K562 (cell line): ENCODE measurements around the gene AIPL1. TPM values are rescaled to one million over a fixed set of nuclear protein-coding genes. Genes with fewer than 3 reads are reported as not detected.

ENCODE experiments used
- ATAC-seq: fragments of 200-7000 bp; cut with Tn5 transposase; 3 replicates; pipeline ENCODE4 v1.9.1; 2020; ENCODE audit warnings: moderate library complexity
- BruUV-seq: library from RNA; stranded (reverse); fragments of 400-500 nt; replicated peaks from 2 replicates; lab custom pipeline; 2021; lab: Mats Ljungman, UMichigan
- CTCF ChIA-PET: fragments of 300-600 bp; formaldehyde crosslinking; extraction: SDS; loops from one replicate; lab custom pipeline; 2021; ENCODE audit warnings: low intra/inter-chr PET ratio; lab: Yijun Ruan, JAX
- POLR2A ChIA-PET: fragments of 300-600, 350-650 bp; sonication (Branson Sonifier 250); formaldehyde crosslinking; extraction: SDS; loops from one replicate; lab custom pipeline; 2021; ENCODE audit warnings: antibody characterized with exemption, inconsistent platforms; lab: Yijun Ruan, JAX
- DNase-seq, 4 experiments: peaks; one replicate each; pipeline versions ENCODE4 v3.0.0 to v3.0.0-alpha.2; 2011 to 2018; ENCODE audit warnings: low spot score in 3 of 4, mixed read lengths in 3 of 4; ENCODE audit errors: extremely low read depth in 1 of 4
- FAIRE-seq: peaks from 2 replicates; lab custom pipeline; 2011; peaks lifted over from hg19 to GRCh38; lab: Jason Lieb, UNC
- H2AFZ ChIP-seq: 2 replicates; pipeline ENCODE4 v1.6.0; 2011; ENCODE audit warnings: low read depth, low read length, control low read depth, inconsistent platforms
- H3K27ac ChIP-seq: fragments of 200-600 bp; 3 replicates; pipeline ENCODE4 v1.8.0; 2011; ENCODE audit warnings: low read depth, mild to moderate bottlenecking, control low read depth, inconsistent platforms, low read length, moderate library complexity, mixed read lengths; ENCODE audit errors: extremely low read depth
- H3K27me3 ChIP-seq, 2 experiments: fragments of 300-600 bp in 1 of 2; 2 replicates in 1 of 2; 3 replicates in 1 of 2; pipeline versions ENCODE4 v1.6.0 to v1.8.0; 2011; ENCODE audit warnings: inconsistent platforms in 2 of 2, low read length in 2 of 2, mild to moderate bottlenecking in 1 of 2, mixed read lengths in 1 of 2, moderate library complexity in 1 of 2; ENCODE audit not compliant: control insufficient read depth in 2 of 2, insufficient read depth in 2 of 2
- H3K36me3 ChIP-seq: fragments of 300-600 bp; 3 replicates; pipeline ENCODE4 v1.8.0; 2011; ENCODE audit warnings: mild to moderate bottlenecking, low read length, inconsistent platforms; ENCODE audit not compliant: control insufficient read depth, insufficient read depth
- H3K4me1 ChIP-seq, 2 experiments: fragments of 200-600 bp in 1 of 2; replicated peaks in 1 of 2; 2 replicates in 1 of 2; 3 replicates in 1 of 2; pipeline versions ENCODE4 v1.5.1 to v1.8.0; 2011; ENCODE audit warnings: inconsistent platforms in 2 of 2, low read length in 2 of 2, mild to moderate bottlenecking in 1 of 2, mixed read lengths in 1 of 2, moderate library complexity in 1 of 2; ENCODE audit not compliant: control insufficient read depth in 2 of 2, insufficient read depth in 2 of 2
- H3K4me2 ChIP-seq: 2 replicates; pipeline ENCODE4 v1.6.1; 2011; ENCODE audit warnings: low read length, control low read depth, inconsistent platforms, mixed read lengths; ENCODE audit not compliant: insufficient read depth
- H3K4me3 ChIP-seq: fragments of 200-600 bp; sonication (generic), shearing (Covaris generic); 2 replicates; pipeline ENCODE4 v1.5.1; 2016; ENCODE audit warnings: control low read depth, inconsistent platforms
- H3K79me2 ChIP-seq: fragments of 200-600 bp; 3 replicates; pipeline ENCODE4 v1.8.0; 2011; ENCODE audit warnings: low read length, inconsistent platforms; ENCODE audit not compliant: control insufficient read depth, insufficient read depth
- H3K9ac ChIP-seq, 2 experiments: 2 replicates each; pipeline versions ENCODE4 v1.6.0 to v1.6.1; 2011; ENCODE audit warnings: low read depth in 2 of 2, low read length in 2 of 2, control low read depth in 1 of 2, inconsistent platforms in 1 of 2, mild to moderate bottlenecking in 1 of 2, mixed read lengths in 1 of 2; ENCODE audit not compliant: insufficient read depth in 1 of 2
- H3K9me1 ChIP-seq: one replicate; pipeline ENCODE4 v1.6.0; 2011; ENCODE audit warnings: inconsistent platforms, mild to moderate bottlenecking, low read length, moderate library complexity; ENCODE audit not compliant: control insufficient read depth, insufficient read depth
- H3K9me3 ChIP-seq: replicated peaks from 2 replicates; pipeline ENCODE4 v1.5.1; 2011; ENCODE audit warnings: low read depth, low read length, inconsistent platforms; ENCODE audit not compliant: control insufficient read depth, insufficient read depth
- H4K20me1 ChIP-seq: replicated peaks from 2 replicates; pipeline ENCODE4 v1.6.1; 2011; ENCODE audit warnings: low read length, inconsistent platforms, mixed read lengths; ENCODE audit not compliant: control insufficient read depth, insufficient read depth
- ARID2 ChIP-seq: fragments of 450-650 bp; IDR thresholded peaks from 2 replicates; pipeline ENCODE4 v1.6.1; 2017; ENCODE audit warnings: antibody characterized with exemption, mild to moderate bottlenecking
- E2F3 ChIP-seq: fragments of 250-450 bp; sonication (Bioruptor Pico); IDR thresholded peaks from 2 replicates; pipeline ENCODE4 v1.4.0; 2020; ENCODE audit warnings: mild to moderate bottlenecking
- E2F5 ChIP-seq: sonication (generic); formaldehyde crosslinking; IDR thresholded peaks from 2 replicates; pipeline ENCODE4 v1.8.0; 2022; ENCODE audit warnings: mild to moderate bottlenecking, missing genetic modification reagents
- ETV6 ChIP-seq, 3 experiments: fragments of 150-350 bp in 1 of 3; sonication (generic) in 1 of 3; formaldehyde crosslinking in 1 of 3; IDR thresholded peaks; 2 replicates each; pipeline versions ENCODE4 v1.6.1 to v1.8.0; 2014 to 2022; ENCODE audit warnings: borderline replicate concordance in 2 of 3, low read depth in 2 of 3, antibody characterized with exemption in 1 of 3, low read length in 1 of 3, mild to moderate bottlenecking in 1 of 3, missing genetic modification reagents in 1 of 3
- HDAC1 ChIP-seq, 2 experiments: fragments of 450-650 bp; IDR thresholded peaks; 2 replicates each; pipeline ENCODE4 v1.6.1; 2016 to 2017; ENCODE audit warnings: inconsistent platforms in 1 of 2, mild to moderate bottlenecking in 1 of 2, moderate library complexity in 1 of 2
- HMG20B ChIP-seq: fragments of 250-450 bp; sonication (Bioruptor Pico); IDR thresholded peaks from 2 replicates; pipeline ENCODE4 v1.5.0; 2021; ENCODE audit warnings: mild to moderate bottlenecking
- KDM4B ChIP-seq, 2 experiments: fragments of 450-650 bp in 1 of 2; sonication (generic) in 1 of 2; IDR thresholded peaks; 2 replicates each; pipeline ENCODE4 v1.6.1; 2016 to 2017; ENCODE audit warnings: borderline replicate concordance in 2 of 2, antibody characterized with exemption in 1 of 2, low read depth in 1 of 2, mild to moderate bottlenecking in 1 of 2
- MTA3 ChIP-seq: fragments of 450-650 bp; formaldehyde crosslinking; IDR thresholded peaks from 2 replicates; pipeline ENCODE4 v1.6.1; 2017; ENCODE audit warnings: mild to moderate bottlenecking, borderline replicate concordance
- NR2C2 ChIP-seq, 2 experiments: fragments of 200-800 bp in 1 of 2; sonication (Bioruptor generic) in 1 of 2; sonication (generic) in 1 of 2; formaldehyde crosslinking in 1 of 2; IDR thresholded peaks; 2 replicates each; pipeline versions ENCODE4 v1.6.1 to v1.8.0; 2016 to 2022; ENCODE audit warnings: mild to moderate bottlenecking in 1 of 2, missing compliant biosample characterization in 1 of 2, missing genetic modification characterization in 1 of 2, missing genetic modification reagents in 1 of 2
- ZNF316 ChIP-seq: fragments of 450-650 bp; IDR thresholded peaks from 2 replicates; pipeline ENCODE4 v1.6.1; 2016
- ZNF583 ChIP-seq: fragments of 250-450 bp; sonication (Bioruptor Pico); IDR thresholded peaks from 2 replicates; pipeline ENCODE4 v1.4.0; 2020
- ZNF740 ChIP-seq, 3 experiments: fragments of 200-800 bp in 1 of 3; sonication (Bioruptor generic) in 1 of 3; sonication (generic) in 1 of 3; formaldehyde crosslinking in 1 of 3; IDR thresholded peaks; 2 replicates each; pipeline versions ENCODE4 v1.6.1 to v1.8.0; 2016 to 2022; ENCODE audit warnings: mild to moderate bottlenecking in 2 of 3, missing compliant biosample characterization in 2 of 3, missing genetic modification characterization in 2 of 3, missing genetic modification reagents in 1 of 3
- ZNF764 ChIP-seq: fragments of 250-450 bp; sonication (Bioruptor Pico); IDR thresholded peaks from 2 replicates; pipeline ENCODE4 v1.4.0; 2020; ENCODE audit warnings: low read depth, mild to moderate bottlenecking, moderate library complexity
- WGBS: fragments of 100-300 bp; shearing (Covaris generic); methylation state at CpG from one replicate; pipeline ENCODE4 v1.1.6; 2016; ENCODE audit warnings: low coverage, mixed read lengths; ENCODE audit not compliant: insufficient coverage; ENCODE audit errors: missing lambda C conversion rate; 5-methylcytosine and 5-hydroxymethylcytosine counted together
- in situ Hi-C: fragments of 300-500 bp; cut with MboI; formaldehyde crosslinking; loops from 4 replicates; pipeline ENCODE4 v1.15.0; 2018; ENCODE audit warnings: inconsistent platforms, mixed read lengths
- intact Hi-C: fragments of 100-400 bp; cut with micrococcal nuclease; formaldehyde crosslinking; loops from 2 replicates; pipeline ENCODE4 v1.14.2; 2022
- polyA plus RNA-seq, 8 experiments: library from polyadenylated mRNA; depleted of rRNA in 4 of 8; stranded (reverse) in 5 of 8; unstranded in 3 of 8; fragments of >200 nt; fragmentation: Nextera tagmentation in 2 of 8; fragmentation: Illumina TruSeq in 1 of 8; extraction: Ambion mirVana in 2 of 8; extraction: Trizol in 1 of 8; gene quantifications; 2 replicates each; pipeline versions ENCODE4 v1.2.1 to v1.2.3, GENCODE V29; 2011 to 2014; ENCODE audit warnings: inconsistent platforms in 1 of 8, missing spikeins in 1 of 8
- total RNA-seq, 7 experiments: library from RNA; depleted of rRNA in 6 of 7; stranded (reverse); fragments of >200 nt in 6 of 7; fragmentation: Illumina TruSeq in 2 of 7; extraction: Trizol in 2 of 7; gene quantifications; 2 replicates each; pipeline versions ENCODE4 v1.2.1 to v1.2.3, GENCODE V29; 2011 to 2021; ENCODE audit warnings: low replicate concordance in 1 of 7

The AIPL1 gene
- total and polyA plus RNA-seq, 9 of the 15 experiments (the other 6 are each of a cell fraction or from before 2014, with no cell fraction given) = not detected

DNA sequence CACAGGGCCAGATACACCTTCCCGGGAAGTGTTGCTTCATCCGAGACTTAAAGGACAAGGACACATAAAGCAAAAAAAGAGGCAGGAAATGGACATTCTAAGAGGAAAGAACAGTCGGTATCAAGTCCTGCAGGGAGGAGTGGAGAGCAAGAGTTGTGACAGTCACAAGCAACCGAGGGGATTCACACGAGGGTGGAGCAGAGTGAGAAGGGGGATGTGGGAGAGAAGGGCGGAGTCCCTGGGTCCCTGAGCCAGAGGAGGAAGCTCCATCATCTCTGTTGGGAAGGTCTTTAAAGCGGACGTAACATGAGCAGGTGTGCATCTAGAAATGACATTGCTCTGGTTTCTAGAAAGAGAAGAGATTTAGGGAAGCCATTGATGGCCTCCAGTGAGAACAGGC is 47.1 kb downstream of the AIPL1 start:
- no peak overlapping the region for H3K4me2 ChIP-seq
- peaks cover 3 to 21% of the 10 kb centered on the region in 2 experiments; a peak in 3 of 5 replicates for H3K27me3 ChIP-seq
- H2AFZ ChIP-seq = no peak overlapping the region
- H3K4me1 ChIP-seq = no peaks in the 10 kb centered on the region
- no peak for DNase-seq
- H3K9ac ChIP-seq = no peak overlapping the region
- no peaks in the 10 kb centered on the region for H4K20me1 ChIP-seq
- no TSS peak for BruUV-seq
- ChIA-PET CTCF (no interaction called here), POLR2A (no interaction called here)
- no peak for ATAC-seq
- under 1% methylated on average over 8 of the region's 8 CpGs for WGBS
- H3K79me2 ChIP-seq = no peaks in the 10 kb centered on the region
- H3K4me3 ChIP-seq = no peak overlapping the region
- no peaks in the 10 kb centered on the region for H3K9me1 ChIP-seq
- no peaks in the 10 kb centered on the region for H3K36me3 ChIP-seq
- in situ Hi-C loops = no loop called here
- no peak for FAIRE-seq
- H3K9me3 ChIP-seq = no peaks in the 10 kb centered on the region
- TF ChIP-seq E2F5 = no peak
- no peak for TF ChIP-seq ETV6 (IDR thresholded peaks at IDR 0.05; ENCODE audit: borderline replicate concordance in 1 of 2, low read depth in 2 of 2, low read length in 1 of 2)
- no peak for TF ChIP-seq ETV6 (CRISPR knock-in tag; IDR thresholded peaks at IDR 0.05; ENCODE audit: borderline replicate concordance)
- TF ChIP-seq, all 486 proteins: peak for 0
- intact Hi-C loops = no loop called here
- H3K27ac ChIP-seq = no peak overlapping the region

DNA sequence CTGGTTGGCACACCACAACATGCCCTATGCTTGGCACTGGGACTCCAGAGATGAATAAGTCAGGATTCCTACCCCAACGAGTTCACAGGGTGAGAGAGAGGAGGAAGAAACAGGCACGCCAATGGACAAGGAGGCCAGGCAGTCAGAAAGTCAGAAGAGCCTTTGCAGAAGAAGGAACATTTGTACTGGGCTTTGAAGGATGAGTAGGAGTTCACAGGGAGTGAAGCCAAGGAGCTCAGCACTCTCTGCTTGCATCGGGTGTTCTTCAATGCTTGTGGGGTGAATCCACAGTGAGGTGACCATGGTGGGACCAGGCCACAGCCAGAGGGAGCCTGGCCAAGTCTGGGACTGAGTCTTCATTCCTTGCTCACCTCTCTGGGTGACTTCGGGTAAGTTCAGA is 47.5 kb downstream of the AIPL1 start:
- in situ Hi-C loops (no loop called here), intact Hi-C loops (no loop called here)
- H3K4me1 ChIP-seq = no peaks in the 10 kb centered on the region
- no peak overlapping the region for H3K4me2 ChIP-seq
- H3K4me3 ChIP-seq = no peak overlapping the region
- DNase-seq = no peak
- no peaks in the 10 kb centered on the region for H3K9me1 ChIP-seq
- no peak overlapping the region for H3K27ac ChIP-seq
- H3K36me3 ChIP-seq = no peaks in the 10 kb centered on the region
- FAIRE-seq = no peak
- no peaks in the 10 kb centered on the region for H4K20me1 ChIP-seq
- H2AFZ ChIP-seq = no peak overlapping the region
- H3K9ac ChIP-seq = no peak overlapping the region
- ChIA-PET CTCF (no interaction called here), POLR2A (no interaction called here)
- no peak for ATAC-seq
- WGBS = 0% methylated on average over 4 of the region's 4 CpGs
- peaks cover under 1 to 17% of the 10 kb centered on the region in 2 experiments; a peak in 3 of 5 replicates for H3K27me3 ChIP-seq
- H3K79me2 ChIP-seq = no peaks in the 10 kb centered on the region
- BruUV-seq = no TSS peak
- H3K9me3 ChIP-seq = no peaks in the 10 kb centered on the region
- TF ChIP-seq ZNF316 (no peak), HDAC1 (IDR thresholded peaks at IDR 0.05) (no peak), ZNF740 (CRISPR knock-in tag; IDR thresholded peaks at IDR 0.05) (no peak), ZNF740 (tag; IDR thresholded peaks at IDR 0.05) (no peak), ZNF764 (CRISPR knock-in tag) (no peak), HMG20B (CRISPR knock-in tag) (no peak), NR2C2 (CRISPR knock-in tag; IDR thresholded peaks at IDR 0.05) (no peak), NR2C2 (tag; IDR thresholded peaks at IDR 0.05) (no peak), E2F3 (CRISPR knock-in tag) (no peak), ZNF583 (CRISPR knock-in tag) (no peak), MTA3 (no peak), KDM4B (IDR thresholded peaks at IDR 0.05; ENCODE audit: borderline replicate concordance in 2 of 2, low read depth in 1 of 2) (no peak), ARID2 (no peak)
